Articular chondrocyte of knee joint (primary cell): ENCODE results near the gene POLR1B. TPM values are rescaled to one million over a fixed set of nuclear protein-coding genes. Genes with fewer than 3 reads are reported as not detected.

Experiments used
- small RNA-seq: library from RNA; depleted of rRNA; stranded (forward); fragments of <200 nt; gene quantifications from one replicate; pipeline ENCODE3, GENCODE V24; 2012
- total RNA-seq: library from RNA; depleted of rRNA; stranded (reverse); fragments of >200 nt; gene quantifications from 2 replicates; pipeline ENCODE4 v1.2.3, GENCODE V29; 2012

Gene POLR1B, protein sequence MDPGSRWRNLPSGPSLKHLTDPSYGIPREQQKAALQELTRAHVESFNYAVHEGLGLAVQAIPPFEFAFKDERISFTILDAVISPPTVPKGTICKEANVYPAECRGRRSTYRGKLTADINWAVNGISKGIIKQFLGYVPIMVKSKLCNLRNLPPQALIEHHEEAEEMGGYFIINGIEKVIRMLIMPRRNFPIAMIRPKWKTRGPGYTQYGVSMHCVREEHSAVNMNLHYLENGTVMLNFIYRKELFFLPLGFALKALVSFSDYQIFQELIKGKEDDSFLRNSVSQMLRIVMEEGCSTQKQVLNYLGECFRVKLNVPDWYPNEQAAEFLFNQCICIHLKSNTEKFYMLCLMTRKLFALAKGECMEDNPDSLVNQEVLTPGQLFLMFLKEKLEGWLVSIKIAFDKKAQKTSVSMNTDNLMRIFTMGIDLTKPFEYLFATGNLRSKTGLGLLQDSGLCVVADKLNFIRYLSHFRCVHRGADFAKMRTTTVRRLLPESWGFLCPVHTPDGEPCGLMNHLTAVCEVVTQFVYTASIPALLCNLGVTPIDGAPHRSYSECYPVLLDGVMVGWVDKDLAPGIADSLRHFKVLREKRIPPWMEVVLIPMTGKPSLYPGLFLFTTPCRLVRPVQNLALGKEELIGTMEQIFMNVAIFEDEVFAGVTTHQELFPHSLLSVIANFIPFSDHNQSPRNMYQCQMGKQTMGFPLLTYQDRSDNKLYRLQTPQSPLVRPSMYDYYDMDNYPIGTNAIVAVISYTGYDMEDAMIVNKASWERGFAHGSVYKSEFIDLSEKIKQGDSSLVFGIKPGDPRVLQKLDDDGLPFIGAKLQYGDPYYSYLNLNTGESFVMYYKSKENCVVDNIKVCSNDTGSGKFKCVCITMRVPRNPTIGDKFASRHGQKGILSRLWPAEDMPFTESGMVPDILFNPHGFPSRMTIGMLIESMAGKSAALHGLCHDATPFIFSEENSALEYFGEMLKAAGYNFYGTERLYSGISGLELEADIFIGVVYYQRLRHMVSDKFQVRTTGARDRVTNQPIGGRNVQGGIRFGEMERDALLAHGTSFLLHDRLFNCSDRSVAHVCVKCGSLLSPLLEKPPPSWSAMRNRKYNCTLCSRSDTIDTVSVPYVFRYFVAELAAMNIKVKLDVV
- total RNA-seq: 13.9 and 14.8 TPM in 2 replicates

DNA sequence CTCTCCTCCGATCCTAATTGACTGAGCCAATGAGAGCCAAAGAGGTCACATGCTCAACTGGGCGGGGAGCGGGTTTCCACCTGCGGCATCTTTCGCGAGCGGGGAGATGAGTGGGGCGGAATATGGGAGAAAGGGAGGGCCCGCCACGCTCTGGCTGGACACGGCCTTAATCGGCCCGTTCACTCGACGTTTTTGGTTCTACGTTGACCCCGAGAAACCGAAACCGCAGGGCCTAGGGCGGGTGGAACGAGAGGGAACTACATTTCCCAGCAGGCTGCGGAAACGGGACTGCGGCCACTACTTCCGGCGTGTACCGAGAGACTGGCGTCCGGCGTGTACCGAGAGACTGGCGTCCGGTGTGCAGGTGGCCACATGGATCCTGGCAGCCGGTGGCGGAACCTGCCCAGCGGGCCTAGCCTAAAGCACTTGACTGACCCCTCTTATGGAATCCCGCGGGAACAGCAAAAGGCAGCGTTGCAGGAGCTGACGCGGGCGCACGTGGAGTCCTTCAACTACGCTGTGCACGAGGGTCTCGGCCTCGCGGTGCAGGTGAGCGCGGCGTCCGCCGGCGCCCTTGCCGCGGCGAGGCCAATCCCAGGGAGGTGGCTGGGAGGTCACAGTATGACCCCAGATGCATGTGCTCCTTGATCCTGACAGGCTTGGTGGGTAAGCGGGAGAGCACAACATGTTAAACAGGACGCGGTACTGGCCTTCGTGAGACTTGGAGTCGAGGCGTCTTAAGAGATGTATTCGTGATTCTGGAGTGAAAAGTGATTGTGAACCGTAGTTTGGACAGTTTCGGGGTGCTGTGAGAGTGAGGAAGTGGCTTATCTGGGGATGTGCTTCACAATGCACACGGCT is at the start of gene POLR1B:
Gene POLR1B (plus strand): TSS at position 343 of the 861 bp plus-strand sequence. CDS start 30 bp downstream, at position 373.

DNA sequence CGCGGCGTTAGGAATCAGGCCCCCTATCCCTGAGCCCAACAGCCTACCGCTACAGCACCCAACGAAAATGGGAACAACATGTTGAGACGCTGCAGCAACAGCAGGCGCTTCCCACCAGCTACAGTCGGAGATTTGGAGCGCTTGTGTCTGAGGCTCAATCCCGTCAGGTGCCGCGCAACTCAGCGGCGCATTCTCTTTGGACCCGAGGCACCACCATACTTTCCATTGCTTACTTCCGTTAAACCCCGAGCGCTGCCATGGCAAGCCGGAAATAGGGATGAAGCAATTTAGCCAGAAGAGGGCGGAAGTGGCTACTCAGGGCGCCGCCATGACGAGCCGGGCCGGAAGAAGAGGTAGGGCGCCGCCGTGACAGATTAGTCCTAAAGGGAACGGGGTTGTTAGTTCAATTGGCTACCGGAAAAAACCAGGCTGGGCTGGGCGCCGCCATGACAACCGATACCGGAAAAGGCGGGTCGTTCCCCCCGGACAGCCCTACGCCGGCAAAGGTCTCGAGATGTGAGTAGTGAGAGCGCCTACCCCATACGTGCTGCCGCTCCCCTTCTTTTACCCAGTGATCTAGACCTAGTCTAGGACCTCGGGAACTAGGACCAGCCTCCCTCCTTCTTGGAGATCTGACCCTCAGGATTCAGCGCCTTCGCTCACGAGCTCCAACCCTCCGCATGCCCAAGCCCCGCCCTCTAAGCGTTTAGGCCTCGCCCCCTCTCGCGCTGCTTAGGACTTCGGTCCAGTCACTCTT is 42.0 kb downstream of the POLR1B start, which contains the start of gene CHCHD5:
Gene CHCHD5 (plus strand): TSS at position 476 of the 757 bp plus-strand sequence. CDS start 39 bp downstream, at position 515.

Small RNA genes within 50 kb of the gene (small RNA-seq; reads per million reads assigned to genes)
- gene RF00019: not detected

Other genes with a start within 250 kb of the POLR1B start
- 22.5 and 43.3 TPM in 2 replicates for gene RGPD8, start 108.8 kb upstream of the POLR1B start, total RNA-seq
- 63.0 and 71.1 TPM in 2 replicates for gene TTL, start 60.3 kb upstream of the POLR1B start, total RNA-seq
- 10.3 and 11.2 TPM in 2 replicates for gene CHCHD5, start 42.1 kb downstream of the POLR1B start, total RNA-seq
- 51.7 and 61.2 TPM in 2 replicates for gene SLC20A1, start 103.5 kb downstream of the POLR1B start, total RNA-seq
- not detected in 2 replicates for gene NT5DC4, start 178.6 kb downstream of the POLR1B start, total RNA-seq
- 7.1 and 13.5 TPM in 2 replicates for gene CKAP2L, start 222.1 kb downstream of the POLR1B start, total RNA-seq
- gene IL1A, start 242.0 kb downstream of the POLR1B start, total RNA-seq: not detected in 2 replicates